Measurements from ENCODE around the gene LTA4H. TPM values are rescaled to one million over a fixed set of nuclear protein-coding genes. Genes with fewer than 3 reads are reported as not detected.

The LTA4H gene
- total RNA-seq, 1 donor from 2014 or later: 67.6 TPM

- H3K9ac ChIP-seq (ENCODE audit: low read length): no peak overlapping the region
- no peak overlapping the region for H2AFZ ChIP-seq (ENCODE audit: low read depth, low read length)
- no peak for TF ChIP-seq CTCF (IDR thresholded peaks at IDR 0.05; ENCODE audit: insufficient read depth, low read depth, low read length)
- TF ChIP-seq EZH2 (IDR thresholded peaks at IDR 0.05; ENCODE audit: insufficient read depth, low read length): no peak
- no peaks in the 10 kb centered on the region for H3K79me2 ChIP-seq (ENCODE audit: insufficient read depth, low read length)
- H3K4me3 Mint-ChIP-seq (ENCODE audit: unreplicated experiment): no peak overlapping the region
- H3K27ac Mint-ChIP-seq (ENCODE audit: unreplicated experiment): no peak overlapping the region
- no peaks in the 10 kb centered on the region for H3K4me1 Mint-ChIP-seq (ENCODE audit: low read depth, unreplicated experiment)
- H3K36me3 Mint-ChIP-seq (ENCODE audit: low read depth, unreplicated experiment): no peaks in the 10 kb centered on the region
- DNase-seq (ENCODE audit: low read depth) (no peak), FAIRE-seq (no peak)
- no peaks in the 10 kb centered on the region for H4K20me1 ChIP-seq (ENCODE audit: insufficient read depth, low read length)
- H3K27me3 Mint-ChIP-seq (ENCODE audit: low read depth, unreplicated experiment): peaks cover 7% of the 10 kb centered on the region
- no peaks in the 10 kb centered on the region for H3K36me3 ChIP-seq (ENCODE audit: insufficient read depth, low read length)
- no peak overlapping the region for H3K27ac ChIP-seq (ENCODE audit: low read depth, low read length)
- H3K9me3 Mint-ChIP-seq (ENCODE audit: unreplicated experiment): no peaks in the 10 kb centered on the region
- no peaks in the 10 kb centered on the region for H3K4me1 ChIP-seq (ENCODE audit: insufficient read depth, low read length)
- H3K9me3 ChIP-seq (ENCODE audit: insufficient read depth, low read depth, low read length): no peaks in the 10 kb centered on the region
- no peak overlapping the region for H3K4me3 ChIP-seq (ENCODE audit: insufficient read depth, low read depth, low read length)
- H3K27me3 ChIP-seq (ENCODE audit: insufficient read depth, low read length): no peaks in the 10 kb centered on the region
- no peak overlapping the region for H3K4me2 ChIP-seq (ENCODE audit: low read length)
Observed at GRCh38 chr12:96064966-96065365, 29.6 kb upstream of the LTA4H start.

GRCh38 chr12:96064271-96064670 is 28.9 kb upstream of the LTA4H start:
- Mint-ChIP-seq H3K4me1 (ENCODE audit: low read depth, unreplicated experiment) (no peaks in the 10 kb centered on the region), H3K27ac (ENCODE audit: unreplicated experiment) (no peak overlapping the region), H3K9me3 (ENCODE audit: unreplicated experiment) (no peaks in the 10 kb centered on the region), H3K4me3 (ENCODE audit: unreplicated experiment) (no peak overlapping the region), H3K36me3 (ENCODE audit: low read depth, unreplicated experiment) (no peaks in the 10 kb centered on the region), H3K27me3 (ENCODE audit: low read depth, unreplicated experiment) (peaks cover 9% of the 10 kb centered on the region)
- FAIRE-seq: no peak
- Histone ChIP-seq H3K27me3 (ENCODE audit: insufficient read depth, low read length) (no peaks in the 10 kb centered on the region), H3K4me1 (ENCODE audit: insufficient read depth, low read length) (no peaks in the 10 kb centered on the region), H3K36me3 (ENCODE audit: insufficient read depth, low read length) (no peaks in the 10 kb centered on the region), H3K4me3 (ENCODE audit: insufficient read depth, low read depth, low read length) (no peak overlapping the region), H3K9ac (ENCODE audit: low read length) (no peak overlapping the region), H3K79me2 (ENCODE audit: insufficient read depth, low read length) (no peaks in the 10 kb centered on the region), H2AFZ (ENCODE audit: low read depth, low read length) (peak overlapping the region; percentile 48), H4K20me1 (ENCODE audit: insufficient read depth, low read length) (no peaks in the 10 kb centered on the region), H3K4me2 (ENCODE audit: low read length) (no peak overlapping the region), H3K27ac (ENCODE audit: low read depth, low read length) (no peak overlapping the region), H3K9me3 (ENCODE audit: insufficient read depth, low read depth, low read length) (no peaks in the 10 kb centered on the region)
- DNase-seq (ENCODE audit: low read depth): no peak
- TF ChIP-seq EZH2 (IDR thresholded peaks at IDR 0.05; ENCODE audit: insufficient read depth, low read length) (no peak), CTCF (IDR thresholded peaks at IDR 0.05; ENCODE audit: insufficient read depth, low read depth, low read length) (no peak)

GRCh38 chr12:96063046-96063445 is 27.7 kb upstream of the LTA4H start:
- Mint-ChIP-seq H3K27me3 (ENCODE audit: low read depth, unreplicated experiment) (peaks cover 9% of the 10 kb centered on the region), H3K4me3 (ENCODE audit: unreplicated experiment) (no peak overlapping the region), H3K27ac (ENCODE audit: unreplicated experiment) (no peak overlapping the region), H3K4me1 (ENCODE audit: low read depth, unreplicated experiment) (no peaks in the 10 kb centered on the region), H3K36me3 (ENCODE audit: low read depth, unreplicated experiment) (no peaks in the 10 kb centered on the region), H3K9me3 (ENCODE audit: unreplicated experiment) (no peaks in the 10 kb centered on the region)
- Histone ChIP-seq H4K20me1 (ENCODE audit: insufficient read depth, low read length) (no peaks in the 10 kb centered on the region), H3K4me2 (ENCODE audit: low read length) (no peak overlapping the region), H3K36me3 (ENCODE audit: insufficient read depth, low read length) (no peaks in the 10 kb centered on the region), H3K27me3 (ENCODE audit: insufficient read depth, low read length) (no peaks in the 10 kb centered on the region), H3K9ac (ENCODE audit: low read length) (no peak overlapping the region), H3K9me3 (ENCODE audit: insufficient read depth, low read depth, low read length) (no peaks in the 10 kb centered on the region), H3K27ac (ENCODE audit: low read depth, low read length) (no peak overlapping the region), H3K4me3 (ENCODE audit: insufficient read depth, low read depth, low read length) (no peak overlapping the region), H3K4me1 (ENCODE audit: insufficient read depth, low read length) (no peaks in the 10 kb centered on the region), H3K79me2 (ENCODE audit: insufficient read depth, low read length) (no peaks in the 10 kb centered on the region), H2AFZ (ENCODE audit: low read depth, low read length) (no peak overlapping the region)
- DNase-seq (ENCODE audit: low read depth): no peak
- TF ChIP-seq CTCF (IDR thresholded peaks at IDR 0.05; ENCODE audit: insufficient read depth, low read depth, low read length) (peak; percentile 16), EZH2 (IDR thresholded peaks at IDR 0.05; ENCODE audit: insufficient read depth, low read length) (no peak)
- FAIRE-seq: no peak

Data from astrocyte (in vitro differentiated cells and primary cell).